ENCODE data around the gene USP49. TPM values are rescaled to one million over a fixed set of nuclear protein-coding genes. Genes with fewer than 3 reads are reported as not detected.
A peak's percentile ranks its signal among the peaks of the same experiment; 100 is the strongest.

Gene USP49
- total and polyA plus RNA-seq, 2 of the 13 experiments (the other 11 are each of a cell fraction or from before 2014, with no cell fraction given) = 2.9 to 4.3 TPM

GRCh38 chr6:41920921-41921711 lies 25.9 kb upstream of the USP49 start, which contains the start of the genes BYSL and MED20 (continued):
- TF ChIP-seq ZNF280B (CRISPR knock-in tag; IDR thresholded peaks at IDR 0.05; ENCODE audit: borderline replicate concordance) (peak; percentile 64; the same call in 1 of the 2 replicates), CSRNP2 (CRISPR knock-in tag; conservative IDR thresholded peaks at IDR 0.05; ENCODE audit: low read depth) (no peak), ZNF639 (CRISPR knock-in tag; conservative IDR thresholded peaks at IDR 0.05) (peak; percentile 41; the same call in 1 of the 2 replicates), ZBTB1 (CRISPR knock-in tag; IDR thresholded peaks at IDR 0.05; ENCODE audit: borderline replicate concordance) (no peak), SP1 (IDR thresholded peaks at IDR 0.05) (peak; percentile 44; the same call in 1 of the 2 replicates), SP1 (CRISPR knock-in tag; IDR thresholded peaks at IDR 0.05) (peak; percentile 100), TEF (CRISPR knock-in tag; IDR thresholded peaks at IDR 0.05) (peak; percentile 29; the same call in 1 of the 2 replicates), ZNF564 (CRISPR knock-in tag; IDR thresholded peaks at IDR 0.05) (no peak; the same call in 1 of the 2 replicates), THAP7 (CRISPR knock-in tag; IDR thresholded peaks at IDR 0.05) (no peak)
